ENCODE measurements around the gene JAML.

DNA sequence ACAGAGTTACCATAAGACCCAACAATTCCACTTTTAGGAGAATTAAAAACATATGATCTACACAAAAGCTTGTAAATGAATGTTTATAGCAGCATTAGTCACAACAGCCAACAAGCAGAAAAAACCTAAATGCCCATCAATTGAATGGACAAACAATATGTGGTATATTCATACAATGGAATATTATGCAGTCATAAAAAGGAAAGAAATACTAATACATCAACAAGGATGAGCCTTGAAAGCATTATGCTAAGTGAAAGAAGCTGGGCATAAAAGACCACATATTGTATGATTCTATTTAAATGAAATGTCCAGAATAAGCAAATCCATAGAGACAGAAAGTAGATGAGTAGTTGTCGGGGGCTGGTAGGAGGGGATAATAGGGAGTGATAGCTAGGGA, 34.3 kb upstream of the JAML start:
- TF ChIP-seq, protein P1, sequence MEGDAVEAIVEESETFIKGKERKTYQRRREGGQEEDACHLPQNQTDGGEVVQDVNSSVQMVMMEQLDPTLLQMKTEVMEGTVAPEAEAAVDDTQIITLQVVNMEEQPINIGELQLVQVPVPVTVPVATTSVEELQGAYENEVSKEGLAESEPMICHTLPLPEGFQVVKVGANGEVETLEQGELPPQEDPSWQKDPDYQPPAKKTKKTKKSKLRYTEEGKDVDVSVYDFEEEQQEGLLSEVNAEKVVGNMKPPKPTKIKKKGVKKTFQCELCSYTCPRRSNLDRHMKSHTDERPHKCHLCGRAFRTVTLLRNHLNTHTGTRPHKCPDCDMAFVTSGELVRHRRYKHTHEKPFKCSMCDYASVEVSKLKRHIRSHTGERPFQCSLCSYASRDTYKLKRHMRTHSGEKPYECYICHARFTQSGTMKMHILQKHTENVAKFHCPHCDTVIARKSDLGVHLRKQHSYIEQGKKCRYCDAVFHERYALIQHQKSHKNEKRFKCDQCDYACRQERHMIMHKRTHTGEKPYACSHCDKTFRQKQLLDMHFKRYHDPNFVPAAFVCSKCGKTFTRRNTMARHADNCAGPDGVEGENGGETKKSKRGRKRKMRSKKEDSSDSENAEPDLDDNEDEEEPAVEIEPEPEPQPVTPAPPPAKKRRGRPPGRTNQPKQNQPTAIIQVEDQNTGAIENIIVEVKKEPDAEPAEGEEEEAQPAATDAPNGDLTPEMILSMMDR (IDR thresholded peaks at IDR 0.05): no peak
- TF ChIP-seq POLR2A (IDR thresholded peaks at IDR 0.05) (no peak), POLR2AphosphoS5 (IDR thresholded peaks at IDR 0.05) (no peak)

Measured in breast epithelium (tissue), 3 donors.